Suppressor macrophage treated with lipopolysaccharide for 4 hours (primary cell): Measurements from ENCODE around the gene BHLHA15.

ENCODE experiments used
- DNase-seq: peaks from one replicate; pipeline ENCODE4 v3.0.0-alpha.2; 2020

Gene BHLHA15

DNA sequence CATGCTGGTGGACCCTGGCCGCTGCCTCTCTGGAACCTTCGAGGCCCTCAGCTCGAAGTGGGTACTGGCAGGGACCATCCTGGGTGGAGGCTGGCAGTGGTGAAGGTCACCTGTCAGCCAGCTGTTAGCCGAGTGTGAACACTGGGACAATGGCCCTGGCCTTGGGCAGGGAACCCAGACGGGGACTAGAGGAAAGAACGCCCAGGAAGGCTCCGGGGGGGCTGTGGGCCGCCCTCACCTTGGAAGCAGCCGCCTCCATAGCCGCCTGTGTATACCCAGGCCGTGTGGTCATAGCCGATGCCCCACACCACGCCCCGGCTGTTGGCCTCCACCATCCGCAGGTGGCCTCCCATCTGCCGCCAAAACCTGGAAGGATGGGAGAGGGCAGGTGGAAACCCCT lies 17.6 kb downstream of the BHLHA15 start:
- no peak for DNase-seq

DNA sequence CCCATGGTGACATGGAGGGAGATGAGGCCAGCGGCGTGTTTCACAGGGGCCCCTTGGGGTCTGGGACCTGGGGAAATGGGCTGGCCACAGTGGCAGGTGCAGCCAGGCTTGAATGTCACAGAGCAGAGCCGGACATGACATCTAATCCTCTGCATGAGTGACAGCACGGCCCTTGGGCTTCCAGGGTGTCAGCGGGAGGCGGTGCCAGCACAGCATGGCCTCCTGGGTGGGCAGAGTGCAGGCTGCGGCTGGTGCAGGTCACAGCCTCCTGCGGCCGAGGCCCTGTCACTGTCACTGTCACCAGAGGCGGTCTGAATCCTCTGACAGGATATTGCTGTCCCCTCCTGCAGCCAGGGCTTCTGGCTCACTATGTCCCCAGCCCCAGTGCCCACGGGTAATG lies 18.2 kb downstream of the BHLHA15 start:
- DNase-seq = no peak

- DNase-seq = no peak
These were observed 18.9 kb downstream of the BHLHA15 start for GRCh38 chr7:98229991-98230745.

DNA sequence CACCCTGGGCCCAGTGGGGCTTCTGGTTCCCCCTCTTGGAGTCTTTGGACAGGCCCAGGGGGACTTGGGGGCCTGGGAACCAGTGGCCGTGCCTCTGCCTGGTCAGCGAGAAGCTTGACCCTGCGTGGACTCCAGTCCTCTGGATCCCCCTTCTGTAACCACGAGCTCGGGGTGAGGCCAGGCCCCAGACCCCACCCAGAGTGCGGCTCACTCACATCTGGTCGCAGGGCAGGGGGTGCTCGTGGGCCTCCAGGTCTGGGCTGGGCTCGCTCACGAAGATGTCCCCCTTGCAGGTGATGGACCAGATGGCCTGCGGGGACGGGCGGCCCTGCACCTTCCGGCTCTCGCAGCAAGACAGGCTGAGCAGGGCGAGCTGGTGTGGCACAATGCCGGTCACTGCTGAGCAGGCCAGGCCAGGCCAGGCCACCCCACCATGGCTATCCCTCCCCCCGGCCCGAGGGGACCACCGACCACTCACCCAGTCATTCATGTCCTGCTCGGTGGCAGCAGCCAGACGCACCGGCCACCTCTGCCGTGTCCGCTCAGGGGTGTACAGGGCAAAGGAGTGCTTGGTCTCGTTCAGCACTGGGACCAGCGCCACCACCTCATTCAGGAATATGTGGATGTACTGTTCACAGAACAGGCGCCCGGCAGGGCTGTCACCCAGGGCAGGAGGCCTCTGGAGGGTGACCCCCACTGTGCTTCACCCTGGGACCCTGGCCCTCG lies 19.7 kb downstream of the BHLHA15 start:
- DNase-seq = no peak

- no peak for DNase-seq
These were observed 20.4 kb downstream of the BHLHA15 start for GRCh38 chr7:98231493-98232262.

DNA sequence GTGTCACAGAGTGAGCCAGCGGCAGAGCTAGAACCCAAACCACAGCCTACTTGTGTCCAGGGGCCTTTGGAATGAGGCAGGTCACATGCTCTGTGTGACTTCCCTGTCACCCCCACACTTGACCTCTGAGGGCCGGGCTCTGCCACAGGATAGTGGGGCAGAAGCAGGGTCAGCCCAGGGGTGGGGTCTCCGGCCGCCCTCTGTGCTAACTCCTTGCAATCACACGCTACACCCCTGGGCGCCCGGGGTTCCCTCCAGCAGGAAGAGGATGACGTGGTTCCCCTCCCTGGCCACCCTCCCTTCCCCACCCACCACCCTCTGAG lies 21.0 kb downstream of the BHLHA15 start:
- no peak for DNase-seq

DNA sequence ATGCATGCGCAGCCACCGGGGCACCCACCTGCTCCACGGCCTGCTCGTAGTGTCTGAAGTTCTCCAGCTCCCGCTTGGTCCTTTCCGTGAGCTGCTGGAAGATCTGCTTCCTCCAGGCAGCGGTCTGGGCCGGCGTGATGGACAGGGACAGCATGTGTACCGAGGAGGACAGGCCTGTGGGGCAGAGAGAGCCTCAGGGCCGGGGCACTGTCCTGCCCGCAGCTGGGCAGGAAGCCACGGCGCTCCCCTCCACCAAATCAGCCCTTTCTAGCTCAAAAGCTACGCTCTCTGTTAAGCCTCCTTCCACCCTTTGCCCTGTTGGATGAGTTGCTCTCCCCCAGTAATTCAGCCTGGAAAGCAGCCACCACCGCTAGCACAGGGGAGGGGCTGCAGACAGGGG lies 21.6 kb downstream of the BHLHA15 start:
- no peak for DNase-seq

GRCh38 chr7:98233219-98234070 lies 22.2 kb downstream of the BHLHA15 start:
- no peak for DNase-seq

DNA sequence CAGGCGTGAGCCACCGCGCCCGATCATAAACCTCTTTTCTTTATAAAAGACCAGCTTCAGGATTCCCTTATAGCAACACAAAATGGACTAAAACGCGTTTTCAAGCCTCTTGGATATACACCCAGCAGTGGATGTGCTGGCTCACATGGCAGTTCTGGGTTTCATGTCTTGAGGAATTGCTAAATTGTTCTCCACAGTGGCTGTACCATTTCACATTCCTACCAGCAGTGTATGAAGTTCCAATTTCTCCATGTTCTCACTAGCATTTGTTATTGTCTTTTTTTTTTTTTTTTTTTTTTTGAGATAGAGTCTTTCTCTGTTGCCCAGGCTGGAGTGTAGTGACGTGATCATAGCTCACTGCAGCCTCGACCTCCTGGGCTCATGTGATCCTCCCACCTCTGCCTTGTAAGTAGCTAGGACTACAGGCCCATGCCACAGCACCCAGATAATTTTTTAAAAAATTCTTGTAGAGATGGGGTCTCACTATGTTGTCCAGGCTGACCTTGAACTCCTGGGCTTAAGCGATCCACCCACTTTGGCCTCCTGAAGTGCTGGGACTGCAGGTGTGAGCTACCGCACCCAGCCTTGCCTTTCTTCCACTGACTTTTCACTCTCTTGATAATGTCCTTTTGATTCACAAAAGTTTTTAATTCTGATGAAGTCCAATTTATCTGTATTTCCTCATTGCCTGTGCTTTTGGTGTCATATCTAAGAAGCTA lies 23.3 kb downstream of the BHLHA15 start:
- no peak for DNase-seq

DNA sequence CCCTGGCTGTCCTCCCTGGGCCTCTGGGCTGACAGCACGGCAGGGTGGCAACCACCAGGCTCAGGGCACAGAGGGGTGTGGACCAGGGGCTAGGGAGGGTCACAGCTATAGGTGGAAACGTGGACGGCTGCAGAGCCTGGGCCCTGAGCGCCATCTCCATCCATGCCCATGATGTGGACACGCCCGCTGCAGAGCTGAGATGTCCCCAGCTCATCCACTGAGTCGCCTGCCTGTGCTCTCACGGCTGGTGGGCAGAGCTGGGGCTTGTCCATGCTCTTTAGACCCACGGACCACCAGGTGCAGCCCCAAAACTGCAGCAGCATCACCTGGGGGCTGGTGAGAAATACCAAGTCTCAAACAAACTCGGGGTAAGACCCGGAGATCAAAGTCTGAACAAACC lies 24.7 kb downstream of the BHLHA15 start:
- no peak for DNase-seq

DNA sequence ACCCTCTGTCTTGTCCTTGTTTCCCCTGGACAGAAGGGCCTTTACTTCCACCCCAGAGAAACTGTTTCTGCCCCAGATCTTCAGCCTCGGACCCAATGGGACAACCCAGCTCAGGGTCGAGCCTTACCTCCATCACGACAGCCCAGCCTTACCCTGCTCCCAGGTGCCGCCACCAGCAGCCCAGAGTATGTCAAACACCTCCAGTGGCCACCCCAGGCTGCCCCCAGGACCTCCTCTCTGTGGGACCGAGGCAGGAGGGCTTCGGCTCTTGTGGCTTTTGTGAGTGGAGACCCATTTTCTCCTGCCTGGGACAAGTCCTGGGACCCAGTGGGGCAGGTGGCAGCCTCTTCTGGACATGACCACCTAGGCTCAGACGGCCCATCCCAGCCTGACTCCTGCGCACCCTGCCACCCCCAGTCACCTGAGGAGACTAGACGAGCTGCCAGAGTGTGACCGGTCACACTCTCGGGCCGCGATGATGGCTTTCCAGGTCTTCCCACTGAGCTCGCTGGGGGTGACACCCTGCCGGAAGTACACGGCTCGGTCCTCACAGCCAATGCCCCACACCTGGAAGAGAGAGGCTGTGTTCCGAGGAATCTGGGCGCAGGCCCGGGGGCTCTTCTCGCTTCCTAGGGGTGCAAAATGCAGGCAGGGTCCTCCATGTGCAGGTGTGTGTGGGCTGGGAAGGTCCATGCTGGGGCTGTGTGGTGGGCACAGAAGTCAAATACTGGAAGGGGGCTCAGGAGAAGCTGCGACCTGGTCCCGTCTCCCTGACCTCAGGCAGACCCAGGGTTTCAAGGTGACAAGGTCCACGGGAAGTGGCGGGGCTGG lies 25.3 kb downstream of the BHLHA15 start:
- no peak for DNase-seq

DNA sequence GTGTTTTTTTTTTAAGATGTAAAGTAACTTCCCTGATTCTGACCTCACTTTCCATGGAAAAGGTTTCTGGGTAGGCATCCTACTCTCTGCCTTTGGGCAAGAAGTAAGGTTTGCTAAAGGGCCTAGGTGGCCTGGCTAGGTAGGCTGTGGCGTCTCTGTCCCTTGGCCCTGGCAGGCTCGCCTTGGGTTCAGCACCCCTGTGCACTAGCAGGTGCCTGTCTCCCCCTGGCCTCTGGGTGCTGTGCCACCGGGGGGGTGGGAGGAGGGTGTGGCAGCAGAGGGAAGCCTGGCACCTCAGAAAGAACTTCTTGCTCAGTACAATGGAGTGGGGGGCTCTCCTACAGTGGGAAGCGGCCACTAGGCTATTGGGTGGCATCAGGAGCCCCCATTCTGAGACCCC lies 26.8 kb downstream of the BHLHA15 start:
- no peak for DNase-seq

GRCh38 chr7:98238976-98239375 lies 27.7 kb downstream of the BHLHA15 start:
- no peak for DNase-seq

- peak; percentile 48 for DNase-seq
These were observed 29.9 kb downstream of the BHLHA15 start for GRCh38 chr7:98240961-98241673.

- no peak for DNase-seq
These were observed 30.5 kb downstream of the BHLHA15 start for GRCh38 chr7:98241674-98242241.

DNA sequence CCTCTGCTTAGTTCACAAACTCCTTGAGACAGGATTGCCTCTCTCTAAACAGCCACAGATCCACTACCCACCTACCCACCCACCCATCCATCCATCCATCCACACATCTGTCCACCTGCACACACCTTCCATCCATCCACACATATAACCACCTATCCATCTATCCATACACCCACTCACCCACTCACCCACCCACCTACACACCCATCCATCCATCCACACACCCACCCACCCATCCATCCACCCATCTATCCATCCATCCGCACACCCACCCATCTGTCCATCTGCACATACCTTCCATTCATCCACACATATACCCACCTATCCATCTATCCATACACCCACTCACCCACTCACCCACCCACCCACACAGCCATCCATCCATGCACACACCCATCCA lies 31.1 kb downstream of the BHLHA15 start:
- DNase-seq = no peak

DNA sequence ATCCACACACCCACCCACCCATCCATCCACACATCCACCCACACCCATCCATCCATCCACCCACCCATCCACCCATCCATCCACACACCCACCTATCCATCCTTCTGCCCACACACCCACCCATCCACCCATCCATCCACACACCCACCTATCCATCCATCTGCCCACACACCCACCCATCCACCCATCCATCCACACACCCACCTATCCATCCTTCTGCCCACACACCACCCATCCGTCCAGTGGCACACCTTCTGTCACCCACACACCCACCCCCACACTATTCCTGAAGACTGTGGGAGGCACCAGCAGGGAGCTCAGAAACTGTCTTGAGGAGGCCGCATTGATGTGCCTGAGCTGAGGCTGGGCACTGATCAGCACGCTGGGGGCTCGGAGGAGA lies 31.7 kb downstream of the BHLHA15 start:
- no peak for DNase-seq

GRCh38 chr7:98244871-98245270 lies 33.6 kb downstream of the BHLHA15 start:
- DNase-seq = no peak

DNA sequence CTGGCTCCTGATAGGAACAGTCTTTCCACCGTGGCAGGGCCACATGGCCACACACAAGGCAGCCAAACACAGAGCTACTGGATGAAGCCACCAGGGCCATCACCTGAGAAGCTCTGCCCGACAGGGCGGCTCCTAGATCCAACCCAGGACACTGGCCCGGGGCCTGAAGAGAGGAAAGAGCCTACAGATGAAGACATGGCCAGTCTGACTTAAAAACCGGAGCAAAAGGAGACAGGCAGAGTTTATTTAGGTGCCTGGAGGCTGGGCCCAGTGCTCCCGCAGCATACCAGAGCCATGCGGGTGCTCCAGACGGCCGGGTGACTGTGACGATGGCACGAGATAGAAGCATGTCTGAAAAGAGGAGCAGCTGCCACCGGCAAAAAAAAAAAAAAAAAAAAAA lies 36.9 kb downstream of the BHLHA15 start:
- DNase-seq = no peak

- peak; percentile 38 for DNase-seq
These were observed 37.9 kb downstream of the BHLHA15 start for GRCh38 chr7:98249106-98249505.
